K562 (cell line): ENCODE data around the gene TMCC2. TPM values are rescaled to one million over a fixed set of nuclear protein-coding genes. Genes with fewer than 3 reads are reported as not detected.

Experiments used
- ATAC-seq: fragments of 200-7000 bp; cut with Tn5 transposase; 3 replicates; pipeline ENCODE4 v1.9.1; 2020; ENCODE audit warnings: moderate library complexity
- BruUV-seq: library from RNA; stranded (reverse); fragments of 400-500 nt; replicated peaks from 2 replicates; lab custom pipeline; 2021; lab: Mats Ljungman, UMichigan
- CTCF ChIA-PET: fragments of 300-600 bp; formaldehyde crosslinking; extraction: SDS; loops from one replicate; lab custom pipeline; 2021; ENCODE audit warnings: low intra/inter-chr PET ratio; lab: Yijun Ruan, JAX
- POLR2A ChIA-PET: fragments of 300-600, 350-650 bp; sonication (Branson Sonifier 250); formaldehyde crosslinking; extraction: SDS; loops from one replicate; lab custom pipeline; 2021; ENCODE audit warnings: antibody characterized with exemption, inconsistent platforms; lab: Yijun Ruan, JAX
- DNase-seq, 4 experiments: peaks; one replicate each; pipeline versions ENCODE4 v3.0.0 to v3.0.0-alpha.2; 2011 to 2018; ENCODE audit warnings: low spot score in 3 of 4, mixed read lengths in 3 of 4; ENCODE audit errors: extremely low read depth in 1 of 4
- FAIRE-seq: peaks from 2 replicates; lab custom pipeline; 2011; peaks lifted over from hg19 to GRCh38; lab: Jason Lieb, UNC
- H2AFZ ChIP-seq: 2 replicates; pipeline ENCODE4 v1.6.0; 2011; ENCODE audit warnings: low read depth, low read length, control low read depth, inconsistent platforms
- H3K27ac ChIP-seq: fragments of 200-600 bp; 3 replicates; pipeline ENCODE4 v1.8.0; 2011; ENCODE audit warnings: low read depth, mild to moderate bottlenecking, control low read depth, inconsistent platforms, low read length, moderate library complexity, mixed read lengths; ENCODE audit errors: extremely low read depth
- H3K27me3 ChIP-seq, 2 experiments: fragments of 300-600 bp in 1 of 2; 2 replicates in 1 of 2; 3 replicates in 1 of 2; pipeline versions ENCODE4 v1.6.0 to v1.8.0; 2011; ENCODE audit warnings: inconsistent platforms in 2 of 2, low read length in 2 of 2, mild to moderate bottlenecking in 1 of 2, mixed read lengths in 1 of 2, moderate library complexity in 1 of 2; ENCODE audit not compliant: control insufficient read depth in 2 of 2, insufficient read depth in 2 of 2
- H3K36me3 ChIP-seq: fragments of 300-600 bp; 3 replicates; pipeline ENCODE4 v1.8.0; 2011; ENCODE audit warnings: mild to moderate bottlenecking, low read length, inconsistent platforms; ENCODE audit not compliant: control insufficient read depth, insufficient read depth
- H3K4me1 ChIP-seq, 2 experiments: fragments of 200-600 bp in 1 of 2; replicated peaks in 1 of 2; 2 replicates in 1 of 2; 3 replicates in 1 of 2; pipeline versions ENCODE4 v1.5.1 to v1.8.0; 2011; ENCODE audit warnings: inconsistent platforms in 2 of 2, low read length in 2 of 2, mild to moderate bottlenecking in 1 of 2, mixed read lengths in 1 of 2, moderate library complexity in 1 of 2; ENCODE audit not compliant: control insufficient read depth in 2 of 2, insufficient read depth in 2 of 2
- H3K4me2 ChIP-seq: 2 replicates; pipeline ENCODE4 v1.6.1; 2011; ENCODE audit warnings: low read length, control low read depth, inconsistent platforms, mixed read lengths; ENCODE audit not compliant: insufficient read depth
- H3K4me3 ChIP-seq: fragments of 200-600 bp; sonication (generic), shearing (Covaris generic); 2 replicates; pipeline ENCODE4 v1.5.1; 2016; ENCODE audit warnings: control low read depth, inconsistent platforms
- H3K79me2 ChIP-seq: fragments of 200-600 bp; 3 replicates; pipeline ENCODE4 v1.8.0; 2011; ENCODE audit warnings: low read length, inconsistent platforms; ENCODE audit not compliant: control insufficient read depth, insufficient read depth
- H3K9ac ChIP-seq, 2 experiments: 2 replicates each; pipeline versions ENCODE4 v1.6.0 to v1.6.1; 2011; ENCODE audit warnings: low read depth in 2 of 2, low read length in 2 of 2, control low read depth in 1 of 2, inconsistent platforms in 1 of 2, mild to moderate bottlenecking in 1 of 2, mixed read lengths in 1 of 2; ENCODE audit not compliant: insufficient read depth in 1 of 2
- H3K9me1 ChIP-seq: one replicate; pipeline ENCODE4 v1.6.0; 2011; ENCODE audit warnings: inconsistent platforms, mild to moderate bottlenecking, low read length, moderate library complexity; ENCODE audit not compliant: control insufficient read depth, insufficient read depth
- H3K9me3 ChIP-seq: replicated peaks from 2 replicates; pipeline ENCODE4 v1.5.1; 2011; ENCODE audit warnings: low read depth, low read length, inconsistent platforms; ENCODE audit not compliant: control insufficient read depth, insufficient read depth
- H4K20me1 ChIP-seq: replicated peaks from 2 replicates; pipeline ENCODE4 v1.6.1; 2011; ENCODE audit warnings: low read length, inconsistent platforms, mixed read lengths; ENCODE audit not compliant: control insufficient read depth, insufficient read depth
- BACH1 ChIP-seq: fragments of 200-800 bp; sonication (Bioruptor generic); IDR thresholded peaks from 2 replicates; pipeline ENCODE4 v1.6.1; 2016; ENCODE audit warnings: missing genetic modification characterization, missing compliant biosample characterization
- PTBP1 ChIP-seq: fragments of 200-400 bp; formaldehyde crosslinking; IDR thresholded peaks from 2 replicates; pipeline ENCODE4 v1.6.1; 2017; ENCODE audit warnings: low read depth, low read length
- SMAD2 ChIP-seq: fragments of 150-350 bp; IDR thresholded peaks from 2 replicates; pipeline ENCODE4 v1.6.1; 2014; ENCODE audit warnings: low read depth, mild to moderate bottlenecking, low read length
- ZNF311 ChIP-seq: fragments of 250-450 bp; sonication (Bioruptor Pico); IDR thresholded peaks from 2 replicates; pipeline ENCODE4 v1.4.0; 2020; ENCODE audit warnings: mild to moderate bottlenecking, moderate library complexity
- ZNF354B ChIP-seq: fragments of 250-450 bp; sonication (Bioruptor Pico); IDR thresholded peaks from 2 replicates; pipeline ENCODE4 v1.4.0; 2020
- WGBS: fragments of 100-300 bp; shearing (Covaris generic); methylation state at CpG from one replicate; pipeline ENCODE4 v1.1.6; 2016; ENCODE audit warnings: low coverage, mixed read lengths; ENCODE audit not compliant: insufficient coverage; ENCODE audit errors: missing lambda C conversion rate; 5-methylcytosine and 5-hydroxymethylcytosine counted together
- in situ Hi-C: fragments of 300-500 bp; cut with MboI; formaldehyde crosslinking; loops from 4 replicates; pipeline ENCODE4 v1.15.0; 2018; ENCODE audit warnings: inconsistent platforms, mixed read lengths
- intact Hi-C: fragments of 100-400 bp; cut with micrococcal nuclease; formaldehyde crosslinking; loops from 2 replicates; pipeline ENCODE4 v1.14.2; 2022
- polyA plus RNA-seq, 8 experiments: library from polyadenylated mRNA; depleted of rRNA in 4 of 8; stranded (reverse) in 5 of 8; unstranded in 3 of 8; fragments of >200 nt; fragmentation: Nextera tagmentation in 2 of 8; fragmentation: Illumina TruSeq in 1 of 8; extraction: Ambion mirVana in 2 of 8; extraction: Trizol in 1 of 8; gene quantifications; 2 replicates each; pipeline versions ENCODE4 v1.2.1 to v1.2.3, GENCODE V29; 2011 to 2014; ENCODE audit warnings: inconsistent platforms in 1 of 8, missing spikeins in 1 of 8
- total RNA-seq, 7 experiments: library from RNA; depleted of rRNA in 6 of 7; stranded (reverse); fragments of >200 nt in 6 of 7; fragmentation: Illumina TruSeq in 2 of 7; extraction: Trizol in 2 of 7; gene quantifications; 2 replicates each; pipeline versions ENCODE4 v1.2.1 to v1.2.3, GENCODE V29; 2011 to 2021; ENCODE audit warnings: low replicate concordance in 1 of 7
- TF ChIP-seq, protein P1 (sequence below): sonication (generic); formaldehyde crosslinking; IDR thresholded peaks from 2 replicates; pipeline ENCODE4 v1.8.0; 2022; ENCODE audit warnings: mild to moderate bottlenecking, missing genetic modification reagents

Gene TMCC2
- total and polyA plus RNA-seq, 9 of the 15 experiments (the other 6 are each of a cell fraction or from before 2014, with no cell fraction given), result 0.06 to 1.8 (median 0.98) TPM

DNA sequence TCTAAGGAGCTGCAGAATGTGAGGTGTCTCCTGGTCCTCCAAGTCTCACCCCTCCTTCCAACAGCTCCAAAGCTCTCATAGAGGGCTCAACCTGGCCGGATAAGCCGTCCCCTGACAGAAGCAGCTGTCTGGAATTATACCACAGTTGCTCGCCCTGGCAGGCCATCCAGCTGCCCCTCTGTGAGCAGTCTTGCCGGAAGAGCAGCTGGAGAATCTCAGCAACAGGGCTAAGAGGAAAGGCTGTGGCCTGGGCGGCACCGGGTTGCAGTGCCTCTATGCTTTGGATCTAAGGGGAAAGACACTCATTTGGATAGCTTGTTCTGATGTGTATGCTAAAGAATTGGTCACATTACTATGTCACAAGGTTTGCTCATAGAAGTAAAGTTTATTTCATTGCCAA, 12.4 kb downstream of the TMCC2 start:
- FAIRE-seq (no peak), ATAC-seq (no peak), DNase-seq (no peak)
- H3K4me3 ChIP-seq, result no peak overlapping the region
- no peaks in the 10 kb centered on the region for H3K79me2 ChIP-seq
- no peak overlapping the region for H3K27ac ChIP-seq
- H3K9me3 ChIP-seq, result no peaks in the 10 kb centered on the region
- peaks cover 0 to 20% of the 10 kb centered on the region in 2 experiments; a peak in 2 of 5 replicates for H3K27me3 ChIP-seq
- TF ChIP-seq PTBP1, result no peak
- no peak for TF ChIP-seq ZNF311
- no peak for TF ChIP-seq SMAD2
- TF ChIP-seq, protein P1, sequence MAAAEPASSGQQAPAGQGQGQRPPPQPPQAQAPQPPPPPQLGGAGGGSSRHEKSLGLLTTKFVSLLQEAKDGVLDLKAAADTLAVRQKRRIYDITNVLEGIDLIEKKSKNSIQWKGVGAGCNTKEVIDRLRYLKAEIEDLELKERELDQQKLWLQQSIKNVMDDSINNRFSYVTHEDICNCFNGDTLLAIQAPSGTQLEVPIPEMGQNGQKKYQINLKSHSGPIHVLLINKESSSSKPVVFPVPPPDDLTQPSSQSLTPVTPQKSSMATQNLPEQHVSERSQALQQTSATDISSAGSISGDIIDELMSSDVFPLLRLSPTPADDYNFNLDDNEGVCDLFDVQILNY (CRISPR knock-in tag), result no peak
- TF ChIP-seq ZNF354B (CRISPR knock-in tag), result no peak
- no peak for TF ChIP-seq BACH1 (tag)
- no peaks in the 10 kb centered on the region for H3K9me1 ChIP-seq
- POLR2A ChIA-PET, result interaction anchor here (0.6 to 3.9 kb wide), 6 partner anchors 10 to 47 kb away, joined by 3 to 20 read pairs (median 4); partner anchors contain the start of gene TMCC2
- WGBS, result 45% methylated on average over 6 of the region's 6 CpGs
- H3K4me2 ChIP-seq, result no peak overlapping the region
- BruUV-seq, result no TSS peak
- CTCF ChIA-PET, result no interaction called here
- in situ Hi-C loops (no loop called here), intact Hi-C loops (no loop called here)
- no peak overlapping the region for H2AFZ ChIP-seq
- no peak overlapping the region; a peak in 1 of 4 replicates for H3K9ac ChIP-seq
- no peaks in the 10 kb centered on the region for H3K36me3 ChIP-seq
- peaks cover 17 to 23% of the 10 kb centered on the region in 2 experiments for H3K4me1 ChIP-seq
- H4K20me1 ChIP-seq, result no peaks in the 10 kb centered on the region
